Endothelial cell of umbilical vein (primary cell): ENCODE data around the gene CFAP70. TPM values are rescaled to one million over a fixed set of nuclear protein-coding genes. Genes with fewer than 3 reads are reported as not detected.

Source experiments
- BruUV-seq: library from RNA; stranded (reverse); fragments of 400-500 nt; replicated peaks from 2 replicates; lab custom pipeline; 2021; lab: Mats Ljungman, UMichigan
- CTCF ChIA-PET: fragments of 300-600, 350-600 bp; sonication (Branson Sonifier 250); formaldehyde crosslinking; loops from one replicate; lab custom pipeline; 2021; ENCODE audit warnings: antibody characterized with exemption, inconsistent platforms; lab: Charles Lee
- POLR2A ChIA-PET: fragments of 300-600, 350-600 bp; sonication (Branson Sonifier 250); formaldehyde crosslinking; loops from one replicate; lab custom pipeline; 2021; ENCODE audit warnings: antibody characterized with exemption, inconsistent platforms; lab: Charles Lee
- DNase-seq: peaks from one replicate; pipeline ENCODE4 v3.0.0-alpha.2; 2011; ENCODE audit warnings: low read depth, low spot score
- FAIRE-seq: peaks from 2 replicates; lab custom pipeline; 2011; peaks lifted over from hg19 to GRCh38; lab: Jason Lieb, UNC
- H2AFZ ChIP-seq: 2 replicates; pipeline ENCODE4 v1.6.0; 2012; ENCODE audit warnings: low read depth, low read length, control low read depth, inconsistent platforms
- H3K27ac ChIP-seq: 2 replicates; pipeline ENCODE4 v1.5.1; 2011; ENCODE audit warnings: low read depth, mild to moderate bottlenecking, control low read depth, low read length, moderate library complexity; ENCODE audit not compliant: insufficient read depth
- H3K27me3 ChIP-seq, 2 experiments: 2 replicates each; pipeline versions ENCODE4 v1.6.0 to v1.6.1; 2011; ENCODE audit warnings: low read length in 2 of 2, mixed read lengths in 1 of 2; ENCODE audit not compliant: control insufficient read depth in 2 of 2, insufficient read depth in 2 of 2
- H3K36me3 ChIP-seq, 2 experiments: 2 replicates in 1 of 2; 3 replicates in 1 of 2; pipeline ENCODE4 v1.5.1; 2011; ENCODE audit warnings: low read length in 2 of 2, mild to moderate bottlenecking in 1 of 2, moderate library complexity in 1 of 2; ENCODE audit not compliant: control insufficient read depth in 2 of 2, insufficient read depth in 2 of 2; ENCODE audit errors: extremely low read depth in 1 of 2
- H3K4me1 ChIP-seq: 3 replicates; pipeline ENCODE4 v1.5.1; 2011; ENCODE audit warnings: mild to moderate bottlenecking, low read length; ENCODE audit not compliant: control insufficient read depth, insufficient read depth; ENCODE audit errors: extremely low read depth
- H3K4me2 ChIP-seq: 2 replicates; pipeline ENCODE4 v1.6.1; 2011; ENCODE audit warnings: low read length, control low read depth, mixed read lengths; ENCODE audit not compliant: insufficient read depth
- H3K4me3 ChIP-seq, 3 experiments: fragments of 200-600 bp in 1 of 3; sonication (generic), shearing (Covaris generic) in 1 of 3; replicated peaks in 1 of 3; 2 replicates each; pipeline ENCODE4 v1.5.1; 2011 to 2016; ENCODE audit warnings: control low read depth in 3 of 3, low read length in 3 of 3, mild to moderate bottlenecking in 2 of 3, inconsistent platforms in 1 of 3, low read depth in 1 of 3, moderate library complexity in 1 of 3; ENCODE audit not compliant: insufficient read depth in 1 of 3
- H3K79me2 ChIP-seq: 2 replicates; pipeline ENCODE4 v1.6.0; 2012; ENCODE audit warnings: low read length, inconsistent platforms; ENCODE audit not compliant: control insufficient read depth, insufficient read depth
- H3K9ac ChIP-seq: replicated peaks from 2 replicates; pipeline ENCODE3; 2011; ENCODE audit warnings: low read length, control low read depth; ENCODE audit not compliant: insufficient read depth; ENCODE audit errors: extremely low read depth
- H3K9me1 ChIP-seq: replicated peaks from 3 replicates; pipeline ENCODE4 v1.6.0; 2011; ENCODE audit warnings: mild to moderate bottlenecking, low read length; ENCODE audit not compliant: control insufficient read depth, insufficient read depth; ENCODE audit errors: extremely low read depth
- H3K9me3 ChIP-seq: replicated peaks from 2 replicates; pipeline ENCODE4 v1.5.1; 2012; ENCODE audit warnings: low read length, inconsistent platforms; ENCODE audit not compliant: control insufficient read depth, insufficient read depth
- H4K20me1 ChIP-seq: replicated peaks from 2 replicates; pipeline ENCODE3; 2011; ENCODE audit warnings: mild to moderate bottlenecking, low read length; ENCODE audit not compliant: control insufficient read depth, insufficient read depth; ENCODE audit errors: extremely low read depth
- EZH2 ChIP-seq: IDR thresholded peaks from 2 replicates; pipeline ENCODE4 v1.6.1; 2012; ENCODE audit warnings: borderline replicate concordance, low read depth, mild to moderate bottlenecking, moderate library complexity, low read length, inconsistent platforms; ENCODE audit not compliant: severe bottlenecking
- FOS ChIP-seq: IDR thresholded peaks from 2 replicates; pipeline ENCODE4 v1.6.1; 2011; ENCODE audit warnings: mild to moderate bottlenecking, low read length, moderate library complexity, borderline replicate concordance; ENCODE audit not compliant: insufficient read depth
- GATA2 ChIP-seq: IDR thresholded peaks from 2 replicates; pipeline ENCODE4 v1.7.0; 2011; ENCODE audit warnings: low read depth, mild to moderate bottlenecking, moderate library complexity, mixed read lengths, low read length; ENCODE audit not compliant: insufficient read length, insufficient read depth
- JUN ChIP-seq: IDR thresholded peaks from 2 replicates; pipeline ENCODE4 v1.6.1; 2011; ENCODE audit warnings: borderline replicate concordance, low read depth; ENCODE audit not compliant: insufficient read length, insufficient read depth
- MYC ChIP-seq: IDR thresholded peaks from one replicate; pipeline ENCODE4 v1.6.1; 2011; ENCODE audit warnings: mild to moderate bottlenecking, low read depth, low read length
- POLR2A ChIP-seq: IDR thresholded peaks from 2 replicates; pipeline ENCODE4 v1.6.1; 2012; ENCODE audit warnings: low read depth, mild to moderate bottlenecking, control low read depth, low read length
- POLR2AphosphoS5 ChIP-seq: IDR thresholded peaks from 2 replicates; pipeline ENCODE4 v1.6.1; 2012; ENCODE audit warnings: low read depth, mild to moderate bottlenecking, control low read depth, low read length, moderate library complexity; ENCODE audit not compliant: insufficient read depth
- dilution Hi-C: fragments of 300-500 bp; cut with MboI; formaldehyde crosslinking; loops from one replicate; pipeline ENCODE4 v1.15.0; 2019; ENCODE audit warnings: low sequenced_read_pairs; ENCODE audit not compliant: extremely low pct_ligation_motif_present
- intact Hi-C: fragments of 100-400 bp; cut with micrococcal nuclease; formaldehyde crosslinking; loops from one replicate; pipeline ENCODE4 v1.10.0; 2022
- polyA plus RNA-seq, 4 experiments: library from polyadenylated mRNA; depleted of rRNA in 3 of 4; stranded (reverse) in 3 of 4; unstranded in 1 of 4; fragments of >200 nt; gene quantifications; 2 replicates each; pipeline versions ENCODE4 v1.2.1 to v1.2.3, GENCODE V29; 2011 to 2012; ENCODE audit warnings: missing spikeins in 1 of 4
- total RNA-seq: library from RNA; stranded (reverse); gene quantifications from 2 replicates; pipeline ENCODE4 v1.2.3, GENCODE V29; 2021
- TF ChIP-seq, protein P1 (sequence below), 2 donors: IDR thresholded peaks; 1 replicate in 1 of 2; 2 replicates in 1 of 2; pipeline ENCODE4 v1.5.1; 2011; ENCODE audit warnings: low read length in 2 of 2, mild to moderate bottlenecking in 2 of 2, moderate library complexity in 2 of 2, control low read depth in 1 of 2, inconsistent platforms in 1 of 2, low read depth in 1 of 2; ENCODE audit not compliant: insufficient read depth in 1 of 2; ENCODE audit errors: extremely low read depth in 1 of 2
- TF ChIP-seq, protein P2 (sequence below): IDR thresholded peaks from 2 replicates; pipeline ENCODE4 v1.6.1; 2011; ENCODE audit not compliant: insufficient read depth, insufficient read length

Gene CFAP70
- total and polyA plus RNA-seq, 2 donors (not counting 3 experiments of a cell fraction or from before 2014, with no cell fraction given): 0.19 to 0.27 TPM

DNA sequence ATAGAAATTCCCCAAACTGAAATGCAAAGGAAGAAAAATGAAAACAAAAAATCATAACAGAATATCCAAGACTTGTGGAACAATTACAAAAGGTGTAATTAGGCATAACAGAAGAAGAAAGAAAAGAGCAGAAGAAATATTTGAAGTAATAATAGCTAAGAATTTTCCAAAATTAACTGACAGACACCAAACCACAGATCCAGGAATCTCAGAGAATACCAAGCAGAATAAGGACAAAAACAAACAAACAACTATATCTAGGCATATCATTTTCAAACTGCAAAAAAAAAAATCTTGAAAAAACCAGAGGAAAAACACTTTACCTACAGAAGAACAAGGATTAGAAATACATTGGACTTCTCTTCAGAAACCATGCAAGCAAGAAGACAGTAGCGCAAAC lies 25.5 kb downstream of the CFAP70 start:
- no peaks in the 10 kb centered on the region for H3K9me1 ChIP-seq
- no TSS peak for BruUV-seq
- H3K9ac ChIP-seq: no peak overlapping the region
- dilution Hi-C loops: no loop called here
- DNase-seq (no peak), FAIRE-seq (no peak)
- H4K20me1 ChIP-seq: no peaks in the 10 kb centered on the region
- H3K4me3 ChIP-seq: no peak overlapping the region
- intact Hi-C loops: no loop called here
- CTCF ChIA-PET: interaction anchor here (1.7 kb wide), 1 partner anchor 25 kb away, joined by 5 read pairs; the partner anchor contains the start of gene CFAP70
- no peaks in the 10 kb centered on the region for H3K36me3 ChIP-seq
- no peak for TF ChIP-seq EZH2
- TF ChIP-seq, protein P1, sequence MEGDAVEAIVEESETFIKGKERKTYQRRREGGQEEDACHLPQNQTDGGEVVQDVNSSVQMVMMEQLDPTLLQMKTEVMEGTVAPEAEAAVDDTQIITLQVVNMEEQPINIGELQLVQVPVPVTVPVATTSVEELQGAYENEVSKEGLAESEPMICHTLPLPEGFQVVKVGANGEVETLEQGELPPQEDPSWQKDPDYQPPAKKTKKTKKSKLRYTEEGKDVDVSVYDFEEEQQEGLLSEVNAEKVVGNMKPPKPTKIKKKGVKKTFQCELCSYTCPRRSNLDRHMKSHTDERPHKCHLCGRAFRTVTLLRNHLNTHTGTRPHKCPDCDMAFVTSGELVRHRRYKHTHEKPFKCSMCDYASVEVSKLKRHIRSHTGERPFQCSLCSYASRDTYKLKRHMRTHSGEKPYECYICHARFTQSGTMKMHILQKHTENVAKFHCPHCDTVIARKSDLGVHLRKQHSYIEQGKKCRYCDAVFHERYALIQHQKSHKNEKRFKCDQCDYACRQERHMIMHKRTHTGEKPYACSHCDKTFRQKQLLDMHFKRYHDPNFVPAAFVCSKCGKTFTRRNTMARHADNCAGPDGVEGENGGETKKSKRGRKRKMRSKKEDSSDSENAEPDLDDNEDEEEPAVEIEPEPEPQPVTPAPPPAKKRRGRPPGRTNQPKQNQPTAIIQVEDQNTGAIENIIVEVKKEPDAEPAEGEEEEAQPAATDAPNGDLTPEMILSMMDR (IDR thresholded peaks at IDR 0.05; ENCODE audit: extremely low read depth in 1 of 2, insufficient read depth in 1 of 2, low read depth in 1 of 2, low read length in 2 of 2): no peak
- no peak for TF ChIP-seq FOS
- TF ChIP-seq POLR2AphosphoS5: no peak
- TF ChIP-seq, protein P2, sequence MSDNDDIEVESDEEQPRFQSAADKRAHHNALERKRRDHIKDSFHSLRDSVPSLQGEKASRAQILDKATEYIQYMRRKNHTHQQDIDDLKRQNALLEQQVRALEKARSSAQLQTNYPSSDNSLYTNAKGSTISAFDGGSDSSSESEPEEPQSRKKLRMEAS: no peak
- TF ChIP-seq JUN: no peak
- no peak for TF ChIP-seq GATA2
- no peak for TF ChIP-seq MYC
- TF ChIP-seq POLR2A: no peak
- no peak overlapping the region for H3K27ac ChIP-seq
- peaks cover 4 to 18% of the 10 kb centered on the region in 2 experiments for H3K27me3 ChIP-seq
- no peak overlapping the region for H3K4me2 ChIP-seq
- POLR2A ChIA-PET: no interaction called here
- no peaks in the 10 kb centered on the region for H3K4me1 ChIP-seq
- H3K9me3 ChIP-seq: no peaks in the 10 kb centered on the region
- no peak overlapping the region for H2AFZ ChIP-seq
- H3K79me2 ChIP-seq: no peaks in the 10 kb centered on the region
